Activated CD4-positive, alpha-beta T cell treated with anti-CD3 and anti-CD28 coated beads, Interleukin-2, amount 10 ng/mL, durations not matched to agents 24 days and 14 days (primary cell): Measurements from ENCODE around the gene MELTF. TPM values are rescaled to one million over a fixed set of nuclear protein-coding genes. Genes with fewer than 3 reads are reported as not detected.

Source experiments
- DNase-seq: peaks from one replicate; pipeline ENCODE4 v3.0.0; 2022
- H3K27ac Mint-ChIP-seq: one replicate; pipeline ENCODE4 v1.8.0; 2022; ENCODE audit warnings: mild to moderate bottlenecking, mixed read lengths
- H3K27me3 Mint-ChIP-seq: one replicate; pipeline ENCODE4 v1.8.0; 2022; ENCODE audit warnings: mixed read lengths
- H3K36me3 Mint-ChIP-seq: one replicate; pipeline ENCODE4 v1.8.0; 2022; ENCODE audit warnings: low read depth, mild to moderate bottlenecking, mixed read lengths
- H3K4me1 Mint-ChIP-seq: one replicate; pipeline ENCODE4 v1.8.0; 2021; ENCODE audit warnings: mixed read lengths
- H3K4me3 Mint-ChIP-seq: one replicate; pipeline ENCODE4 v1.8.0; 2022; ENCODE audit warnings: mild to moderate bottlenecking, moderate library complexity, mixed read lengths
- H3K9me3 Mint-ChIP-seq: one replicate; pipeline ENCODE4 v1.8.0; 2021; ENCODE audit warnings: mixed read lengths
- intact Hi-C: fragments of 100-400 bp; cut with micrococcal nuclease; formaldehyde crosslinking; loops from one replicate; pipeline ENCODE4 v1.15.1; 2023
- total RNA-seq: library from RNA; stranded (reverse); gene quantifications from 2 replicates; pipeline ENCODE4 v1.2.3, GENCODE V29; 2022

The MELTF gene
- total RNA-seq, 1 donor from 2014 or later, result 8.8 TPM

DNA sequence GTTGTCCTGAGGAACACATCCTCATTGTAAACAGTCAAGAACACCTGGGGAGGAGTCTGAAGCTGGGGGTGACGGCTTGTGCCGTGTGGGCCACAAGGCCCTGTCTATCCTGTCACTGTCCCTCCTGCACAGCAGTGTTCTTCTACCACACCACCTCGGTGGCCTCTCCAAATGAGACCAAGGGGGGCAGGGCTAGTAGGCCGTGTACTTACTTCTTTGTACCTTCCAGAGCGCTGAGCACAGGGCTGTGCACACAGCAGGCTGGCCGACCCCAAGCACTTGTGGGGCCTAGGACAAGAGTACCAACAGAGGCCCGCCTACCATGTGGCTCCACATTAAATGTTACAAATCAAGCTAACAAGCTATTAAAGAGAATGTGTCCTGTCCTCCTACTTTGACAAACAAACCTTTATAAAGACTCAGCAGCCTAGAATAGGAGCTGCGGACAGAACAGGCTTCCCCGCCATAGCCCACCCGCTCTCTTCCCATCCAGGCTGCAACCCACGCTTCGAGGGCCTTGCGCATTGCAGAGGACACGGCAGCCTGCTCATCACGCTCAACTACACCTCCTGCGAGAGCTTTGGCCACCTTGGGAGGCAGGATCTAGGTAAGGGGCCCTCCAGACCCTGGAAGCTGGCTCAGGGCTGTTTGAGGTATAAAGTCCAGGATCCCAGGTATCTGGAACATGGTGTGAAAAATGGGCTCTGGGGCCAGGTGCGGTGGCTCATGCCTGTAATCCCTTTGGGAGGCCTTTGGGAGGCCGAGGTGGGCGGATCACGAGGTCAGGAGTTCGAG is 30.5 kb downstream of the MELTF start:
- peaks cover 2% of the 10 kb centered on the region for H3K27me3 Mint-ChIP-seq
- H3K27ac Mint-ChIP-seq, result no peak overlapping the region
- peaks cover 6% of the 10 kb centered on the region for H3K4me1 Mint-ChIP-seq
- no peaks in the 10 kb centered on the region for H3K36me3 Mint-ChIP-seq
- no peak for DNase-seq
- no peak overlapping the region for H3K4me3 Mint-ChIP-seq
- intact Hi-C loops, result no loop called here
- no peaks in the 10 kb centered on the region for H3K9me3 Mint-ChIP-seq

- H3K4me1 Mint-ChIP-seq, result peaks cover 2% of the 10 kb centered on the region
- no peak overlapping the region for H3K4me3 Mint-ChIP-seq
Observed at GRCh38 chr3:196997311-196997710, 32.3 kb downstream of the MELTF start.

DNA sequence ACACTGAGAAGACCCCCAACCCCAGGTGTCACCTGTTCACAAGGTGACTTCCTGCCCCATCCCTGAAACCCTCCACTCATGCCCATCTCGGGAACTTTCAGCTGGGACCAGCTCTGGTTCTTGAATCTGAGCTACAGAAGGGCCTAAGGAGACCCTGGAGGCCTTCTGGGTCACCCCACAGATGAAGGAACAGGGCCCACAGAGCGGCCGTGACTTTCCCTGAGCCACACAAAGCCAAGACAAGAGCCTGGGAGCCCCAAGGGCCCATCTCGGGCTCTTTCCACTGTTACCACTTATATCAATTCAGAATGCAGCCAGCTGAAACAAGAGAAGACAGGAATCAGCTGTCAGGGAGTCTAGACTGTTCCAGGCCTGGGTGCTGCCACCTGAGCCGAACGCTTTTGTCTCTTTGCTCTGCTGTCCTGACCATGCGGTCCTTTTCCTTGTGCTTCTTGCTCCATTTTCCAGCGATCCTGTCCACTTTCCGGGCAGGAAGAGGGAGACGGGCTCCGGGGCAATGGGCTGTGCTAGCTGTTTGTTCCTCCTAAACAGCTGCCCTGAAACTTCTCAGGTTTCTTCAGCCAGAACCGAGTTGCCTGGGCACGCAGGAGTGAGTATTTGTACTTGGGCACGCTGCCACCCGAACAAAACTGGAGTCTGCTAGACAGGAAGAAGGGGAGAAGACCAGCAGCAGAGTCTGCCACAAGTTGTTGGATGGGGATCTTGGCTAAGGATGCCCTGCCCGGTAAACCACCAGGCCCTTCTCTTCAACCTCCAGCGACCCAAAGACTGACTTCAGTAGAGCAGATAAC is 33.0 kb downstream of the MELTF start:
- peaks cover 2% of the 10 kb centered on the region for H3K27me3 Mint-ChIP-seq
- no peak for DNase-seq
- H3K9me3 Mint-ChIP-seq, result no peaks in the 10 kb centered on the region
- intact Hi-C loops, result no loop called here
- H3K4me3 Mint-ChIP-seq, result no peak overlapping the region
- no peak overlapping the region for H3K27ac Mint-ChIP-seq
- no peaks in the 10 kb centered on the region for H3K36me3 Mint-ChIP-seq
- peaks cover under 1% of the 10 kb centered on the region for H3K4me1 Mint-ChIP-seq

More at GRCh38 chr3:196997311-196997710, 32.3 kb downstream of the MELTF start:
- Mint-ChIP-seq H3K27me3 (peaks cover 2% of the 10 kb centered on the region), H3K36me3 (no peaks in the 10 kb centered on the region), H3K27ac (no peak overlapping the region), H3K9me3 (no peaks in the 10 kb centered on the region)
- intact Hi-C loops, result no loop called here
- DNase-seq, result no peak

GRCh38 chr3:196995646-196996355 is 33.8 kb downstream of the MELTF start:
- no peaks in the 10 kb centered on the region for H3K36me3 Mint-ChIP-seq
- H3K4me1 Mint-ChIP-seq, result no peaks in the 10 kb centered on the region
- no peak overlapping the region for H3K4me3 Mint-ChIP-seq
- H3K27ac Mint-ChIP-seq, result no peak overlapping the region
- intact Hi-C loops, result no loop called here
- no peaks in the 10 kb centered on the region for H3K9me3 Mint-ChIP-seq
- H3K27me3 Mint-ChIP-seq, result no peaks in the 10 kb centered on the region
- DNase-seq, result no peak

DNA sequence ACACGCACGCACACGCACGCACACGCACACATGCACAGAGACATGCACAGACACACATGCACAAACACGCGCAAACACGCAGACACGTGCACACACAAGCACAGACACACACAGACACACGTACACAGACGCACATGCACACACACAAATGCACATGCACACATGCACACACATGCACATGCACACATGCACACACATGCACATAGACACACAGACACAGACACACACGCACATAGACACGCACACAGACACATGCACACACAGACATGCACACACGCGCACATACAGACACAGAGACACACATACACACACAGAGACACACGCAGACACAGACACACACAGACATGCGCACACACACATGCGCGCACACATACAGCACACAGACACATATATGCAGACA is 34.6 kb downstream of the MELTF start:
- H3K9me3 Mint-ChIP-seq, result no peaks in the 10 kb centered on the region
- no peaks in the 10 kb centered on the region for H3K4me1 Mint-ChIP-seq
- DNase-seq, result no peak
- no peaks in the 10 kb centered on the region for H3K36me3 Mint-ChIP-seq
- intact Hi-C loops, result no loop called here
- no peaks in the 10 kb centered on the region for H3K27me3 Mint-ChIP-seq
- no peak overlapping the region for H3K27ac Mint-ChIP-seq
- H3K4me3 Mint-ChIP-seq, result no peak overlapping the region

- no peaks in the 10 kb centered on the region for H3K4me1 Mint-ChIP-seq
- no peaks in the 10 kb centered on the region for H3K36me3 Mint-ChIP-seq
- H3K4me3 Mint-ChIP-seq, result no peak overlapping the region
- H3K27me3 Mint-ChIP-seq, result no peaks in the 10 kb centered on the region
- H3K9me3 Mint-ChIP-seq, result no peaks in the 10 kb centered on the region
- DNase-seq, result no peak
- no peak overlapping the region for H3K27ac Mint-ChIP-seq
- intact Hi-C loops, result no loop called here
Observed at GRCh38 chr3:196994056-196994455, 35.6 kb downstream of the MELTF start.

- Mint-ChIP-seq H3K9me3 (no peaks in the 10 kb centered on the region), H3K4me1 (no peaks in the 10 kb centered on the region), H3K27me3 (no peaks in the 10 kb centered on the region), H3K4me3 (no peak overlapping the region), H3K36me3 (no peaks in the 10 kb centered on the region), H3K27ac (no peak overlapping the region)
- intact Hi-C loops, result no loop called here
- DNase-seq, result no peak
Observed at GRCh38 chr3:196992461-196993065, 37.1 kb downstream of the MELTF start.

GRCh38 chr3:196991581-196992460 is 37.8 kb downstream of the MELTF start:
- Mint-ChIP-seq H3K27me3 (peaks cover under 1% of the 10 kb centered on the region), H3K4me1 (no peaks in the 10 kb centered on the region), H3K9me3 (no peaks in the 10 kb centered on the region), H3K27ac (no peak overlapping the region), H3K36me3 (no peaks in the 10 kb centered on the region), H3K4me3 (no peak overlapping the region)
- intact Hi-C loops, result no loop called here
- no peak for DNase-seq

GRCh38 chr3:196990601-196991007 is 39.0 kb downstream of the MELTF start:
- Mint-ChIP-seq H3K4me3 (no peak overlapping the region), H3K9me3 (no peaks in the 10 kb centered on the region), H3K36me3 (no peaks in the 10 kb centered on the region), H3K27me3 (peaks cover 2% of the 10 kb centered on the region), H3K4me1 (no peaks in the 10 kb centered on the region), H3K27ac (no peak overlapping the region)
- no peak for DNase-seq
- intact Hi-C loops, result no loop called here

- Mint-ChIP-seq H3K4me3 (no peak overlapping the region), H3K36me3 (no peaks in the 10 kb centered on the region), H3K4me1 (no peaks in the 10 kb centered on the region), H3K27me3 (peaks cover 2% of the 10 kb centered on the region), H3K27ac (no peak overlapping the region), H3K9me3 (no peaks in the 10 kb centered on the region)
- intact Hi-C loops, result no loop called here
- DNase-seq, result no peak
Observed at GRCh38 chr3:196989721-196990262, 39.8 kb downstream of the MELTF start.

DNA sequence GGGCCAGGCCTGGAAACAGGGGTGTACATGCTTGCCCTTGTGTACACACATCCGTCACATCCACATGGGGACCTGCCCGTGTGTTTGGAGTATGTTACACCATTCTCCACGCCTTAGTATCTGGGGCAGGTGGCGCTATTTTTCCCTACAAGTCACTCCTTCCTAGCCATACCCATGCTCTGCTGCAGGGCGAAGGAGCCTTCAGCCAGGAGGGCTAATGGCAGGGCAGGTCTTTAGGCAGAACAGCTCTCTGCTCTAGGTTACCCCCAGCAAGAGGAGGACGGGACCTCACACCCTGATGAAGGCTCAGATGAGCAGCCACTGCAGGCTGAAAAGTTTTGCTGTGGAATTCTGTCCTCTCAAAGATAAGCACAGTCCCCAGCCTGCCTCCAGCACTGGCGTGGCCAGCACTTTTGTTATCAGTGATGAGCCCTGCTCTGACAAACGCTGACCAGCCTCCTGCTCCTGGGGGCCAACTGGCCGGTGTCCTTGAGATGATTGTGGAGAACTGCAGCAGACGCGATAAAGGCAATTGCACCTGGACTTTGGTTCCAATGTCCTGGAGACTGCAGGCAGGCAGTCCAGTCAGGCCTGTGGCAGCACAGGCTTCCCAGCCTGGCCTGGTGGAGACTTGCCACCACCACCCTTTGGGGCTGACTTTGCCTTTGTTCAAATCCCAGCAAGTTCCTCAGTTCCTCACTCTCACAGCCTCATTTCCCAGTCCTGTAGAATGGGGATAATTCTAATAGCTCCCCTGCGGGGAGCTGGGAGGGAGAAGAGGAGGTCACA is 41.2 kb downstream of the MELTF start:
- H3K27me3 Mint-ChIP-seq, result peaks cover 4% of the 10 kb centered on the region
- H3K36me3 Mint-ChIP-seq, result no peaks in the 10 kb centered on the region
- intact Hi-C loops, result no loop called here
- no peak for DNase-seq
- H3K27ac Mint-ChIP-seq, result no peak overlapping the region
- peaks cover 2% of the 10 kb centered on the region for H3K9me3 Mint-ChIP-seq
- H3K4me3 Mint-ChIP-seq, result no peak overlapping the region
- no peaks in the 10 kb centered on the region for H3K4me1 Mint-ChIP-seq

DNA sequence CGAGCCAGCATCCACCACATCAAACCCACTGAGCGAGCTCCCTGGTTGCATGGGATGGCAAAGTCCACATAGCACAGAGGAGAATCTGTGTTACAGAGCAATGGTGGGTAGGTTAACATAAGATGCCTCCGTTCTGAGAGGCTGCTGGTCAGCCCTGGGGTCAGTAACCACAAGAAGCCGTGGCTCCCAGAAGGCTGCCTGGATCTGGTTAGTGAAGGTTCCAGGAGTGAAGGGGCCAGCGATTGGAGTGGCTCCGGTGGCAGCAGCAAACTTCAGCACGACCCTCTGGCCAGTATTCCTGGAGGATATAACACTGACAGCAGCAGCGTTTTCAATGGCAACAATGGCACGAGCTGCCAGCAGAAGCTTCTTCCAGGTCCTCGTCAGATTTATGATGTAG is 42.6 kb downstream of the MELTF start:
- H3K9me3 Mint-ChIP-seq, result peaks cover 7% of the 10 kb centered on the region
- peaks cover 8% of the 10 kb centered on the region for H3K27me3 Mint-ChIP-seq
- H3K27ac Mint-ChIP-seq, result no peak overlapping the region
- no peak overlapping the region for H3K4me3 Mint-ChIP-seq
- intact Hi-C loops, result no loop called here
- H3K4me1 Mint-ChIP-seq, result no peaks in the 10 kb centered on the region
- no peak for DNase-seq
- no peaks in the 10 kb centered on the region for H3K36me3 Mint-ChIP-seq
